GM13976 (cell line): ENCODE measurements around the gene NES.

ENCODE experiments used
- DNase-seq: peaks from one replicate; pipeline ENCODE4 v3.0.0; 2012; ENCODE audit warnings: low spot score
- CTCF ChIP-seq: IDR thresholded peaks from 2 replicates; pipeline ENCODE4 v1.5.1; 2012; ENCODE audit warnings: borderline replicate concordance, mild to moderate bottlenecking; ENCODE audit not compliant: insufficient read depth; ENCODE audit errors: extremely low read depth, missing control alignments, control extremely low read depth
- in situ Hi-C: fragments of 300-500 bp; cut with MboI; formaldehyde crosslinking; loops from one replicate; pipeline ENCODE4 v1.12.0; 2022; ENCODE audit warnings: low sequenced_read_pairs, mixed read lengths, inconsistent platforms; ENCODE audit not compliant: unreplicated experiment

The NES gene

DNA sequence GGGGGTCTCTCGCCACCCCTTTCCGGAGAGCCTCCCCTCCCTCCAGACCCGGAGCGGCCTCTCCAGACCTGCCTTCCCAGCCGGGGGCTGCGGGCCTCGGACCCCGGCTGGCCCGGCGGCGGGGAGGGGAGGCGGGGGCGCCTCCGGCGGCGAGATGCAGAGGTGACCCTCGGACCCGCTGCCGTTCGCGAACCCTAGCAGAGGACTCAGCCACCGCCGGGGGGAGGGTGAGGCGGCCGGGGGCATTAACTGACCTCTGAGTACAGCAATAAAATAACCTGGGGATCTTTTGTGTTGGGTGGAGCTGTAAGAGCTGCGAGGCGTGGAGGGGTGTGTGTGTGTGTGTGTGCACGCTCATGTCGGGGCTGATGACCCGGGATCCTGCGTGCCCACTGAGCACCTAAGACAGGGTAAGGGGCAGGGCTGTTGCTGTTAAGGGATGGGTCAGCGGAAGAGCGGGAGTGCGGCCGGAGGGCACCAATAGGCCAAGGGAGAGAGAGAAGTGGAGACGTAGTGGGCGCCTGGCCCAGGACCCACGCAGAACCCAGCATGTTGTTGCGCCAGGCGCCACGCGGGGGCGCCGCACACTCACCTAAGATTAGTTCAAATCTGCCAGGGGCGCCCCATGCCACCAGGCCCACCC lies 51.6 kb downstream of the NES start:
- in situ Hi-C loops = no loop called here
- DNase-seq = peak; percentile 75
- peak; percentile 66 for TF ChIP-seq CTCF

DNA sequence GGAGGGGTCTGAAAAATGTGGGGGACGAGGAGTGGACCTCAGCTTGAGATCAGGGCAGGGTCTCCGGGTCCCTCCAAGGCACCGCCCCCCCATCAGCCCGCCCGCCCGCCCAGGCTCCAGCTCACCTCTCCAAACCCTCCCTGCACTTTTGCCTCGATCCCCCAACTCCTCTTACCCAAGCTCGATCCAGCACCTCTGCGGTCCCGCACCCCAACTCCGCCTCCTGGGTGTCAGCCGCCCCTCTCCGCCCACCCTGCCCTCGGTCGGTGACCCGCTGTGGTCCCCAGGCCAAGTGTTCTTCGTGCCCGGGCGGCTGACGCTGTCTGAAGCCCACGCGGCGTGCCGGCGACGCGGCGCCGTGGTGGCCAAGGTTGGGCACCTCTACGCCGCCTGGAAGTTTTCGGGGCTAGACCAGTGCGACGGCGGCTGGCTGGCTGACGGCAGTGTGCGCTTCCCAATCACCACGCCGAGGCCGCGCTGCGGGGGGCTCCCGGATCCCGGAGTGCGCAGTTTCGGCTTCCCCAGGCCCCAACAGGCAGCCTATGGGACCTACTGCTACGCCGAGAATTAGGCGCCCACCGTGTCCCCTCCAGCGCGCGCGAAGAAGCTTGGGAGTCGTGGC lies 52.3 kb downstream of the NES start:
- no peak for DNase-seq
- in situ Hi-C loops = no loop called here
- no peak for TF ChIP-seq CTCF

- in situ Hi-C loops = no loop called here
- TF ChIP-seq CTCF = peak; percentile 54
Observed at GRCh38 chr1:156623946-156624813, 53.0 kb downstream of the NES start.

DNA sequence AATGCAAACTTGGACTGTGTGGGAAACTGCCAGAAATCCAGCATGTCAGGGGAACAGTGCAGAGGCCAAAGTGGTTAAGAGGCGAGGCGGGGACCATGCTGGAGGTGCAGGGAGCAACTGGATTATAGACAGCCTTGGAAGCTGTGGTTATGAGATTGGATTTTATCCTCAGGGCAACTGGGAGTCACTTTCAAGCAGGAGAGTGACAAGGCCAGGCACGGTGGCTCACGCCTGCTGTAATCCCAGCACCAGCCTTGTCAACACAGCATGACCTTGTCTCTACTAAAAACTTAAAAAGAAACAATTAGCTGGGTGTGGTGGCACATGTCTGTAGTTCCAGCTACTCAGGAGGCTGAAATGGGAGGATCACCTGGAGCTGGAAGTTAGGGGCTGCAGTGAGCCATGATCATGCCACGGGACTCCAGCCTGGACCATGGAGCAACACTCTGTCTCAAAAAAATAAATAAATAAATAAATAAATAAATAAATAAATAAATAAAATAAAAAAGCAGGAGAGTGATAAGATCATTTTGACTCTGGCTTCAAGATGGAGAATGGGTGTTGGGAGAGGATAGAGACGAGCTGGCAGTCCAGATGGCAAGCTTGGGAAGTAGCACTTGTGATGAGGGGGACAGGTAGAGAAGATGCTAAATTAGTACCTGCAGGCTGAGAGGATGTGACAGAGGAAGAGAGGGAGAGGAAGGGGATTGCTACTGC lies 54.5 kb downstream of the NES start:
- no peak for DNase-seq
- in situ Hi-C loops = no loop called here
- TF ChIP-seq CTCF = no peak

More at GRCh38 chr1:156623946-156624813, 53.0 kb downstream of the NES start:
- DNase-seq = peak; percentile 72

DNA sequence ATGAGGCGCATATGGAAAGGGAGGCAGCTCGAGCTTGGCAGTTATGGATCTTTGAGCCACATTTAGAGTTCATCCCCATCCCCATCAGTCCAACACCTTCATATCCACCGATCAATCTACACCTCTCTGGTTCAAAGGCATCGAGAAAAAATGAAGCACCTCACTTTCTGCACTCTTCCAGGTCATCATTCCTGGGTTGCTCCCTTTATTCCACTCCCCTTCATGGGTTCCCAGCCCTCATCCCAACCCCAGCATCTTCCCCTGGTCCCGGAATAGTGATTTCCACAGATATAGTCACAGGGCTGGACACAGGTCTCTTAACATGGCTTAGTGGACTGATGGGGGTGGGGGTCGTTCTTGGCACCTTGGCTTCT lies 57.6 kb downstream of the NES start:
- in situ Hi-C loops = no loop called here
- no peak for DNase-seq
- no peak for TF ChIP-seq CTCF
